Measurements from ENCODE around the gene SLCO4A1. TPM values are rescaled to one million over a fixed set of nuclear protein-coding genes. Genes with fewer than 3 reads are reported as not detected.

SLCO4A1 gene
- total RNA-seq, 1 donor from 2014 or later: 26.5 TPM

DNA sequence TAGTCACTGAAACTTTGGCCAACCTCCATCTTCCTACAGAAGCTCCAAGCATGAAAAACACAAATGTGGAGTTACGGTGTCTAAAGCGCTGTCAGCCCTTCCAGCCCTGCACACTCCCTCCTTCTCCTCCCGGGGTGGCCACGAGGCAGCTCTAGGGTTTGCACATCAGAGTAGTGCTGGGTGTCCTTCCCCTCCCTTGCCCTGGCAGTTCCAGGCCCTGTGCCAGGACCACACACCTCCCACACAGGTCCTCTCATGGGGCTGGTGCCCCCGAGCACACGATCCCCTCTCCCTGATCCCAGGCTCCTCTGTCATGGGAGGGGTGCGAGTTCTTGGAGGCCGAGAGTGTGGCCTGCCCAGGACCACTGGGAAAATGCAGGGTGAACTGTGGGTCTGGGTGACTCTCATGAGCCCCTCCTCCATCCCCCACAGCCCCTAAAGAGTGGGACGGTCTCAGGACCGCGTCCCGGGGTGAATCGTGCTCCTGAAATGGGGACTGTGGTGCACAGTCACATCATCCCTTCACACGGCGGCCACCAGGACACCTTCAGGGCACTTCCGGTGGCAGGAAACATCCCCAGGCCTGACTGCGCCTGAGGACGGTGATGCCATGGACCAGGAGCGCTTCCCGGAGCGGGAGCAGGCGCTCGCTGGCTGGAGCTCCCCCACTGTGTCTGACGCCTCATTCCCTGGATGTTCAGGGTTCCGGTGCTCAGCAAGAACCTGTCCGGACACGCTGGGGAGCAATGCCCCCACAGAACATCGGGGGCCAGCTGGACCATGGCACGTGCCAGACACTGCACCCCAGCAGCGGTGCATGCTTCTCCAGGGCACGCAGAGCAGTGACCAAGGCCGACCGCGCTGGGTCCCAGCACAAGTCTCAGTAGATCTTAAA, 42.8 kb upstream of the SLCO4A1 start:
- Mint-ChIP-seq H3K4me3 (ENCODE audit: unreplicated experiment) (no peak overlapping the region), H3K27ac (ENCODE audit: unreplicated experiment) (no peak overlapping the region), H3K4me1 (ENCODE audit: low read depth, unreplicated experiment) (peaks cover 7% of the 10 kb centered on the region), H3K9me3 (ENCODE audit: unreplicated experiment) (peaks cover 5% of the 10 kb centered on the region), H3K36me3 (ENCODE audit: unreplicated experiment) (no peaks in the 10 kb centered on the region), H3K27me3 (ENCODE audit: unreplicated experiment) (peaks cover 3% of the 10 kb centered on the region)
- DNase-seq: no peak
- TF ChIP-seq, protein P1, sequence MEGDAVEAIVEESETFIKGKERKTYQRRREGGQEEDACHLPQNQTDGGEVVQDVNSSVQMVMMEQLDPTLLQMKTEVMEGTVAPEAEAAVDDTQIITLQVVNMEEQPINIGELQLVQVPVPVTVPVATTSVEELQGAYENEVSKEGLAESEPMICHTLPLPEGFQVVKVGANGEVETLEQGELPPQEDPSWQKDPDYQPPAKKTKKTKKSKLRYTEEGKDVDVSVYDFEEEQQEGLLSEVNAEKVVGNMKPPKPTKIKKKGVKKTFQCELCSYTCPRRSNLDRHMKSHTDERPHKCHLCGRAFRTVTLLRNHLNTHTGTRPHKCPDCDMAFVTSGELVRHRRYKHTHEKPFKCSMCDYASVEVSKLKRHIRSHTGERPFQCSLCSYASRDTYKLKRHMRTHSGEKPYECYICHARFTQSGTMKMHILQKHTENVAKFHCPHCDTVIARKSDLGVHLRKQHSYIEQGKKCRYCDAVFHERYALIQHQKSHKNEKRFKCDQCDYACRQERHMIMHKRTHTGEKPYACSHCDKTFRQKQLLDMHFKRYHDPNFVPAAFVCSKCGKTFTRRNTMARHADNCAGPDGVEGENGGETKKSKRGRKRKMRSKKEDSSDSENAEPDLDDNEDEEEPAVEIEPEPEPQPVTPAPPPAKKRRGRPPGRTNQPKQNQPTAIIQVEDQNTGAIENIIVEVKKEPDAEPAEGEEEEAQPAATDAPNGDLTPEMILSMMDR (IDR thresholded peaks at IDR 0.05; ENCODE audit: partially characterized antibody, unreplicated experiment): no peak

DNA sequence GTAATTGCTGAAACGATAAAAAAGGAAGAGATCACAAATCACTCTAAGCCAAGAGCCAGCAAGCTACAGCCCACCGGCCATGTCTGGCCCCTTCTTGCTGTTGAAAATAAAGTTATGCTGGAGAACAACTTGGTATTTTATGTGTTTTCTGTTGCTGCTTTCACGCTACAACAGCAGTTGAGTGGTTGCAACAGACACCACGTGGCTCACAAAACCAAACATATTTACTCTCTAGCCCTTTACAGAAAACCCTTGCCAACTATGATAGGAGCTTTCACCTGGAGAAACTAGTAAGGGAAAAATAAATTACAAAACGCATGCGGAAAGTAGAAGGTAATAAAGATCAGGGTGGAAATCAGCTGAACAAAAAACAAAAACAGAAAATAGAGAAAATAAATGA, 41.1 kb upstream of the SLCO4A1 start:
- peaks cover 4% of the 10 kb centered on the region for H3K9me3 Mint-ChIP-seq (ENCODE audit: unreplicated experiment)
- H3K27ac Mint-ChIP-seq (ENCODE audit: unreplicated experiment): no peak overlapping the region
- peaks cover 10% of the 10 kb centered on the region for H3K4me1 Mint-ChIP-seq (ENCODE audit: low read depth, unreplicated experiment)
- H3K36me3 Mint-ChIP-seq (ENCODE audit: unreplicated experiment): no peaks in the 10 kb centered on the region
- no peak for DNase-seq
- no peak overlapping the region for H3K4me3 Mint-ChIP-seq (ENCODE audit: unreplicated experiment)
- TF ChIP-seq, protein P1 (IDR thresholded peaks at IDR 0.05; ENCODE audit: partially characterized antibody, unreplicated experiment): no peak
- H3K27me3 Mint-ChIP-seq (ENCODE audit: unreplicated experiment): peaks cover 3% of the 10 kb centered on the region

DNA sequence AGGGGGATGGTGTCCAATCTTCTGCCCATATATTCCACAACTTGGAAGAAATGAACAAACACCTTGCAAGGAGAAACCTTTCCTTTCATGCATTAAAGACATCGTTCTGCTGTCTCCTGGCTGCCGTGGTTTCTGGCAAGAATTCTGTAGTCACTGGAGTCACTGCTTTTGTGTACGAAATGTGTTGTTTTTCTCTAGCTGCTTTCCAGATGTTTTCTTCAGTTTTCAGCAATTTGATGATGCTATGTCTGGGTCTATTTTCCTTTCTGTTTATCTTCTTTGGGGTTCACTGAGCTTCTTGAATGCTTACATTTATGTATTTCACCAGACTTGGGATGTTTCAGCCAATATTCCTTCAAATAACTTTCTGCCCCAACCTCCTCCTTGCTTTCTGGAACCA, 40.6 kb upstream of the SLCO4A1 start:
- peaks cover 12% of the 10 kb centered on the region for H3K4me1 Mint-ChIP-seq (ENCODE audit: low read depth, unreplicated experiment)
- no peak for DNase-seq
- H3K9me3 Mint-ChIP-seq (ENCODE audit: unreplicated experiment): peaks cover 7% of the 10 kb centered on the region
- no peak overlapping the region for H3K27ac Mint-ChIP-seq (ENCODE audit: unreplicated experiment)
- H3K27me3 Mint-ChIP-seq (ENCODE audit: unreplicated experiment): peaks cover 3% of the 10 kb centered on the region
- TF ChIP-seq, protein P1 (IDR thresholded peaks at IDR 0.05; ENCODE audit: partially characterized antibody, unreplicated experiment): no peak
- H3K36me3 Mint-ChIP-seq (ENCODE audit: unreplicated experiment): no peaks in the 10 kb centered on the region
- H3K4me3 Mint-ChIP-seq (ENCODE audit: unreplicated experiment): no peak overlapping the region

DNA sequence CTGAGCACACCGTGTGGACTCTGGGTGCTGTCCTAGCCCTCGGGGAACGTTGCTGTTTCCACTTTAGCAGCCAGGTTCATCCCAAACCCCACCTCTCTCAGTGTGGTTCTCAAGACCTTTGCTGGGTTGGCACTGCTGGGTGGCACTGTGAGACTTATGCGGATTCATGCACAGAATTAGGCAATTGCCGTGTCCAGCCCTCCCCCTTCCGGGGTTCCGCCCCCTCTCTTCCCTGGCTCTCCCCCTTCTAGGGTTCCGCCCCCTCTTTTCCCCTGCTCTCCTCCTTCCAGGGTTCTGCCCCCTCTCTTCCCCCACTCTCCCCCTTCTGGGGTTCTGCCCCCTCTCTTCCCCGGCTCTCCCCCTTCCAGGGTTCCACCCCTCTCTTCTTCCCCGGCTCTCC, 39.8 kb upstream of the SLCO4A1 start:
- H3K27ac Mint-ChIP-seq (ENCODE audit: unreplicated experiment): no peak overlapping the region
- no peaks in the 10 kb centered on the region for H3K36me3 Mint-ChIP-seq (ENCODE audit: unreplicated experiment)

More for the DNA sequence above, 39.8 kb upstream of the SLCO4A1 start:
- no peak for DNase-seq
- peaks cover 16% of the 10 kb centered on the region for H3K4me1 Mint-ChIP-seq (ENCODE audit: low read depth, unreplicated experiment)
- H3K9me3 Mint-ChIP-seq (ENCODE audit: unreplicated experiment): peaks cover 7% of the 10 kb centered on the region
- TF ChIP-seq, protein P1 (IDR thresholded peaks at IDR 0.05; ENCODE audit: partially characterized antibody, unreplicated experiment): no peak
- peaks cover 3% of the 10 kb centered on the region for H3K27me3 Mint-ChIP-seq (ENCODE audit: unreplicated experiment)
- no peak overlapping the region for H3K4me3 Mint-ChIP-seq (ENCODE audit: unreplicated experiment)

All from glutamatergic neuron (in vitro differentiated cells).